Activated CD8-positive, alpha-beta memory T cell treated with anti-CD3 and anti-CD28 coated beads for 4 hours (primary cell): ENCODE measurements around the gene DNAH10.
A peak's percentile ranks its signal among the peaks of the same experiment; 100 is the strongest.
"Not testable (repeated sequence)": the region's sequence is repeated elsewhere in the genome, so short reads cannot be mapped to it uniquely, and the experiment has no call there.

Experiments
- DNase-seq, 2 donors: peaks; one replicate each; pipeline ENCODE4 v3.0.0-alpha.2; 2020; ENCODE audit warnings: low read depth in 2 of 2

DNAH10 gene

GRCh38 chr12:123907726-123908476 is 145.8 kb downstream of the DNAH10 start:
- DNase-seq, result no peak

GRCh38 chr12:123908884-123909725 is 147.0 kb downstream of the DNAH10 start:
- DNase-seq, result no peak

GRCh38 chr12:123910057-123910456 is 148.0 kb downstream of the DNAH10 start:
- no peak for DNase-seq

GRCh38 chr12:123910761-123911193 is 148.7 kb downstream of the DNAH10 start:
- no peak for DNase-seq

GRCh38 chr12:123911672-123912409 is 149.7 kb downstream of the DNAH10 start:
- DNase-seq, result not testable (repeated sequence)

- DNase-seq, result no peak
Observed at GRCh38 chr12:123912415-123913380, 150.6 kb downstream of the DNAH10 start.

GRCh38 chr12:123914726-123915333 is 152.7 kb downstream of the DNAH10 start:
- no peak for DNase-seq

- DNase-seq, result peak; percentile 47 to 57
Observed at GRCh38 chr12:123916729-123917128, 154.6 kb downstream of the DNAH10 start.

GRCh38 chr12:123917337-123917850 is 155.3 kb downstream of the DNAH10 start:
- DNase-seq, result no peak

GRCh38 chr12:123919980-123920360 is 157.9 kb downstream of the DNAH10 start:
- DNase-seq, result no peak

- no peak for DNase-seq
Observed at GRCh38 chr12:123923038-123923437, 160.9 kb downstream of the DNAH10 start.

GRCh38 chr12:123923927-123924326 is 161.8 kb downstream of the DNAH10 start:
- no peak for DNase-seq

GRCh38 chr12:123924539-123924938 is 162.4 kb downstream of the DNAH10 start:
- no peak for DNase-seq

- no peak for DNase-seq
Observed at GRCh38 chr12:123928274-123928865, 166.3 kb downstream of the DNAH10 start.

- DNase-seq, result no peak
Observed at GRCh38 chr12:123928897-123929296, 166.8 kb downstream of the DNAH10 start.

- DNase-seq, result no peak
Observed at GRCh38 chr12:123929946-123930583, 168.0 kb downstream of the DNAH10 start.

GRCh38 chr12:123931686-123932321 is 169.7 kb downstream of the DNAH10 start:
- peak in 1 of 2 donors; percentile 26 for DNase-seq

- no peak for DNase-seq
Observed at GRCh38 chr12:123933214-123933613, 171.1 kb downstream of the DNAH10 start.
